ENCODE measurements around the gene MRAP2.

MRAP2 gene

DNA sequence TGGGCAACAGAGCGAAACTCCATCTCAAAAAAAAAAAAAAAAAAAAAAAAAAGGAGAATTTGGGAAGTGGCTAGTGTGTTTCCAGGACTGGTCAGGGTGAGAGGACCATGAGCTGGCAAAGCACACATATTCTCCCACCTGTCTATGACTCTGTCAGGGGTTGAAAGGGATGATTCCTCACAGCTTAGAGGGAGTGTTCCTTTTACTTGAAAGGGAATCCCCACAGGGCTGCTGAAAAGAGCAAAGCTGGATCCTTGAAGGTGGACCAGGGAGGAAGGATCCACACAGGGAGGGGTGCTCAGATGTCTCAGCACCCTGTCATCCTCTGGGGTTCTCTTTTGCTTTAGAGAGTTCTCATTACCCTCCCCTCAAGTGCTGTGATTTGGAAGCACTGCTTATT is 13.2 kb downstream of the MRAP2 start:
- TF ChIP-seq, protein P1, sequence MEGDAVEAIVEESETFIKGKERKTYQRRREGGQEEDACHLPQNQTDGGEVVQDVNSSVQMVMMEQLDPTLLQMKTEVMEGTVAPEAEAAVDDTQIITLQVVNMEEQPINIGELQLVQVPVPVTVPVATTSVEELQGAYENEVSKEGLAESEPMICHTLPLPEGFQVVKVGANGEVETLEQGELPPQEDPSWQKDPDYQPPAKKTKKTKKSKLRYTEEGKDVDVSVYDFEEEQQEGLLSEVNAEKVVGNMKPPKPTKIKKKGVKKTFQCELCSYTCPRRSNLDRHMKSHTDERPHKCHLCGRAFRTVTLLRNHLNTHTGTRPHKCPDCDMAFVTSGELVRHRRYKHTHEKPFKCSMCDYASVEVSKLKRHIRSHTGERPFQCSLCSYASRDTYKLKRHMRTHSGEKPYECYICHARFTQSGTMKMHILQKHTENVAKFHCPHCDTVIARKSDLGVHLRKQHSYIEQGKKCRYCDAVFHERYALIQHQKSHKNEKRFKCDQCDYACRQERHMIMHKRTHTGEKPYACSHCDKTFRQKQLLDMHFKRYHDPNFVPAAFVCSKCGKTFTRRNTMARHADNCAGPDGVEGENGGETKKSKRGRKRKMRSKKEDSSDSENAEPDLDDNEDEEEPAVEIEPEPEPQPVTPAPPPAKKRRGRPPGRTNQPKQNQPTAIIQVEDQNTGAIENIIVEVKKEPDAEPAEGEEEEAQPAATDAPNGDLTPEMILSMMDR (IDR thresholded peaks at IDR 0.05; ENCODE audit: low read depth, low read length, missing control alignments): no peak
- no peak overlapping the region for H3K4me3 ChIP-seq (ENCODE audit: low read depth, low read length)

DNA sequence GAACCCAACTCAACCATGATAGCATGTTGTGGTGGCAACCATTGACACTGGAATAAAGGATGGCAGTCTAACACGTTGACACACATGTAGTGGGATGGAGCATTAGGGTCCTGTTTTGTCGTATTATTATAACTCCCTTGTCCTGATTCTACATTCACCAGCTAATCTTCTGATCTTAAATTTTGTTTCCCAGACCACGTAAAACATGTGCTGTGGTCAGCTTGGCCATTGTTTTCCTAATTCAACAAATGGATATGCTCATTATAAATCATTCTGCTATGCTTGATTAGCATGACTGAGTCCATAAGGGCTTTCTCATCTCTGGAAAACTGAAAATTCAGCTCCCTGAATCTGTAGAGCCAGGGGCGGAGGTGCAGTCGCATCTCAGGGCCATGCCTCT is 15.0 kb downstream of the MRAP2 start:
- TF ChIP-seq, protein P1 (IDR thresholded peaks at IDR 0.05; ENCODE audit: low read depth, low read length, missing control alignments): no peak
- no peak overlapping the region for H3K4me3 ChIP-seq (ENCODE audit: low read depth, low read length)
- no peak for DNase-seq (ENCODE audit: low read depth)

More for the DNA sequence above, 13.2 kb downstream of the MRAP2 start:
- no peak for DNase-seq (ENCODE audit: low read depth)

DNA sequence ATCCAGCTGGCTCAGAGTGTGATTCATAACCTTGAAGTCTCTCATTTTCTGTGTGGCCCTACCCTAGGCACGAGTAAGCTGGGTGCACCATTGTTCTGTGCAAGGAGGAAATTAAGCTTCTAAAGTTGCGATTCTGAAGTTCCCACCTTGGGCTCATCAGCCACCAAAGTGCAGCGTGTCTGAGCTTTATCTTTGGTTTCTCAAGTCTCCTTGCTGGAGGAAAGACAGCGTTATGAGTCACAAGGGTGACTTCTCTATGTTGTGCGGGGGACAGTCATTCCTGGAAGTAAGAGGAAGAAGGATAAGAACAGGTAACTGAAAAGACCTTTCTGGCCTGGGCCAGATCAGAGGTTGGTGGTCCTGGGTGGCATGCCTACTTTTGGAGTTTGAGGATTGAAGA is 16.8 kb downstream of the MRAP2 start:
- TF ChIP-seq, protein P1 (IDR thresholded peaks at IDR 0.05; ENCODE audit: low read depth, low read length, missing control alignments): no peak
- H3K4me3 ChIP-seq (ENCODE audit: low read depth, low read length): no peak overlapping the region
- DNase-seq (ENCODE audit: low read depth): no peak

DNA sequence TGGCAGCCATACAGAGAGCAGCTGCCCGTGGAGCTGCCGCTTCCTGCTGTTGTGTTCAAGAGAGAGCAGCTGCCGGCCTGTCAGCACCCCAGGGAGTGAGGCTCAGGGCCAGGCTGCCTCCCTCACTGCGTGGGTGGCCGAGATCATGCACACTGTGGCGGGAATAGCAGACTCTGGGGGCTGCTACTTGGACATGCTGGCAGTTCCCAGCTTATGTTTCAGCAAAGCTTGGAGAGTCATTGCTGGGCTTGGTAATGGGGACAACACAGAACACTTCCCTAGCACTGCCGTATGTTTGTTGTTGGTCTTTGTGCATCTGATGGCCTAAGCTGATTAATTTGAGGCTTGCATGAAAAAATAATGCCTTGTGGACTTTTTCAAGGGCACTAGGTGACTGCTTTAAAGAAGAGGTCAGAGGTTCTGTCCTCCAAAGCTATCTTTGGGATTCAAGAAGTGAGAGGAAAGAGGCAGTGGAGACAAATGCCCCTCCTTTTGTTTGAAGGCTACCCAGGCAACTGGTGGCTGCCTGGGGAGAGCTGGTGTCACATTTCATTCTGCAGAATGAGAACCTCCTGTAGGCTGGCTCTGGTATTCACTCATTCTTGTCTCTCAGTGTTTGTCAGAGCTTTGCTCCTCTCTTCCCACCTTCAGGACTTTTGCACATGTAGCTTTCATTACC is 18.8 kb downstream of the MRAP2 start:
- DNase-seq (ENCODE audit: low read depth): no peak
- H3K4me3 ChIP-seq (ENCODE audit: low read depth, low read length): no peak overlapping the region
- TF ChIP-seq, protein P1 (IDR thresholded peaks at IDR 0.05; ENCODE audit: low read depth, low read length, missing control alignments): no peak

DNA sequence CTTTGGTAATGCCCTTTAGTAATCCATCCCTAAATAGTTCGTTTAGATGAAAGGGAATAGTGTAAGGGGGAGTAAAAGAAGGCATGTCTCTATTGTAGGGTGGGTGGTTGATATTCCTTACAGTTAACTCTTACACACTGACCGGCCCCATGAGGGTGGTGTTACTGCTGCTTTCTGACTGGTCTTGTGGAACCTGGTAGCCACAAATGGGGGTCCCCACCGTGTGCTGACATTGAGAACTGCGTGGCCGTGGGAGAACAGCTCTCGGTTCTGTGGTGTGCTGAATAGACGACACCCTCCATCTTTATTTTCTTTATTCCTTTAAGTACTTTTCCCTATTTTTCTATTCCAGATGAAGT is 19.3 kb downstream of the MRAP2 start:
- no peak for DNase-seq (ENCODE audit: low read depth)
- no peak overlapping the region for H3K4me3 ChIP-seq (ENCODE audit: low read depth, low read length)
- TF ChIP-seq, protein P1 (IDR thresholded peaks at IDR 0.05; ENCODE audit: low read depth, low read length, missing control alignments): no peak

DNA sequence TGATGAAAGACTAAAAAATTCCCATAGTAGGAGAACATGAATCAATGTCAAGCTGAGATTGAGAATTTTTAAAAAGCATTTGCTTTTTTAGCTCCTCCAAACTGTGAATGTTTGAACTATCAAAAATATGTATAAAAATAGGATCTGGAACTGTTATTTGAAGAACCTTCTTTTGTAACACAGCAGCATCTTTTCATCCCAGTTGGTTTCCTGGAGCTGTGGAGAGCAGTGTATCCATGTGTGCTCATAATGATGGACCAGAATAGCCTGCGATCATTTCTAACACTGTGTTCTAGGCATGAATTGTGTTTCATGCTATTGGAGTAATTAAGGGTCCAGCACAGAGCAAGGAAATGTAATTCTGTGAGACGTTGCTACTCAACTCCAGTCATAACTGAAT is 22.1 kb downstream of the MRAP2 start:
- DNase-seq (ENCODE audit: low read depth): no peak
- no peak overlapping the region for H3K4me3 ChIP-seq (ENCODE audit: low read depth, low read length)
- TF ChIP-seq, protein P1 (IDR thresholded peaks at IDR 0.05; ENCODE audit: low read depth, low read length, missing control alignments): no peak

DNA sequence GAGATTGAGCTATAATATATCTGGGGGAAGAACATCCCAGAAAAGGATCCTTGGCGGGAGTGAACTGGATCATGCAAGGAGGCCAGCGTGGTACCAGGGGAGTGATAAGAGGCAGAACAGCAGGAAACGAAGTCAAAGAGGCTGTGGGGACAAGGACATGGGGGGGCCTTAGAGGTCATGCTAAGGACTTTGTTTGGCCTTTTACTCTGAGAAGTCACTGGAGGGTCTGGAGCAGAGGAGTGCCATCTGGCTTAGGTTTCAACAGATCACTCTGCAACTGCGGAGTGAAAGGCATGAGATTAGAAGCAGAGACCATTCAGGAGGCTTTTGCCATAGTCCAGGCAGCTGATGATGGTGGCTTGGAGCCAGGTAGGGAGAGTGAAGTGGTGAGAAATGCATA is 24.3 kb downstream of the MRAP2 start:
- DNase-seq (ENCODE audit: low read depth): no peak
- H3K4me3 ChIP-seq (ENCODE audit: low read depth, low read length): no peak overlapping the region
- TF ChIP-seq, protein P1 (IDR thresholded peaks at IDR 0.05; ENCODE audit: low read depth, low read length, missing control alignments): no peak
